Hematopoietic multipotent progenitor cell treated with erythropoietin and hydrocortisone succinate and interleukin-3 and kit ligand, for 17 days (in vitro differentiated cells): ENCODE results near the gene ELOB.
"Not testable (repeated sequence)": the region's sequence is repeated elsewhere in the genome, so short reads cannot be mapped to it uniquely, and the experiment has no call there.

Experiments
- DNase-seq: peaks from one replicate; pipeline ENCODE4 v3.0.0-alpha.2; 2015; ENCODE audit warnings: low spot score

ELOB gene

GRCh38 chr16:2745116-2745890 is 31.8 kb downstream of the ELOB start:
- DNase-seq, result no peak

- DNase-seq, result no peak
These were observed 32.4 kb downstream of the ELOB start for GRCh38 chr16:2744711-2745110.

- no peak for DNase-seq
These were observed 33.9 kb downstream of the ELOB start for GRCh38 chr16:2743007-2743810.

GRCh38 chr16:2742323-2743006 is 34.6 kb downstream of the ELOB start:
- DNase-seq, result no peak

GRCh38 chr16:2741168-2741567 is 35.9 kb downstream of the ELOB start:
- DNase-seq, result no peak

- DNase-seq, result no peak
These were observed 36.6 kb downstream of the ELOB start for GRCh38 chr16:2740476-2740875.

GRCh38 chr16:2739625-2740430 is 37.3 kb downstream of the ELOB start:
- no peak for DNase-seq

GRCh38 chr16:2738615-2739014 is 38.5 kb downstream of the ELOB start:
- no peak for DNase-seq

- no peak for DNase-seq
These were observed 39.1 kb downstream of the ELOB start for GRCh38 chr16:2737895-2738418.

- DNase-seq, result no peak
These were observed 39.9 kb downstream of the ELOB start for GRCh38 chr16:2737238-2737605.

- DNase-seq, result no peak
These were observed 40.4 kb downstream of the ELOB start for GRCh38 chr16:2736476-2737237.

- no peak for DNase-seq
These were observed 42.1 kb downstream of the ELOB start for GRCh38 chr16:2734844-2735515.

- no peak for DNase-seq
These were observed 49.0 kb downstream of the ELOB start for GRCh38 chr16:2728034-2728433.

- DNase-seq, result no peak
These were observed 50.2 kb downstream of the ELOB start for GRCh38 chr16:2726923-2727322.

- no peak for DNase-seq
These were observed 52.2 kb downstream of the ELOB start for GRCh38 chr16:2724816-2725348.

GRCh38 chr16:2724088-2724676 is 52.9 kb downstream of the ELOB start:
- DNase-seq, result no peak

- not testable (repeated sequence) for DNase-seq
These were observed 55.4 kb downstream of the ELOB start for GRCh38 chr16:2721634-2722173.
